C4-2B (cell line): ENCODE data around the gene ETS1.

Experiments used
- CTCF ChIP-seq: fragments of 450-650 bp; conservative IDR thresholded peaks from 2 replicates; pipeline ENCODE4 v1.5.1; 2017; ENCODE audit warnings: mild to moderate bottlenecking
- ZFX ChIP-seq: fragments of 450-650 bp; IDR thresholded peaks from 2 replicates; pipeline ENCODE4 v1.6.1; 2017

GRCh38 chr11:128633384-128633965 lies 46.1 kb upstream of the ETS1 start:
- TF ChIP-seq CTCF, result no peak
- no peak for TF ChIP-seq ZFX
